RWPE2 (cell line): ENCODE results near the gene RNF208.

ENCODE experiments used
- ATAC-seq: fragments of 200-7000 bp; cut with Tn5 transposase; 3 replicates; pipeline ENCODE4 v1.9.1; 2021; ENCODE audit warnings: low read depth
- DNase-seq: peaks from one replicate; pipeline ENCODE4 v3.0.0-alpha.2; 2020; ENCODE audit warnings: low spot score
- H3K27ac ChIP-seq: fragments of 450-650 bp; 2 replicates; pipeline ENCODE4 v1.5.1; 2017; ENCODE audit warnings: mild to moderate bottlenecking; ENCODE audit not compliant: poor library complexity, severe bottlenecking
- H3K27me3 ChIP-seq: fragments of 250-450 bp; sonication (Bioruptor Pico); 2 replicates; pipeline ENCODE4 v1.5.1; 2021; ENCODE audit warnings: mild to moderate bottlenecking, moderate library complexity; ENCODE audit not compliant: insufficient read depth, poor library complexity, severe bottlenecking
- H3K36me3 ChIP-seq: fragments of 250-450 bp; sonication (Bioruptor Pico); 2 replicates; pipeline ENCODE4 v1.5.1; 2020; ENCODE audit warnings: low read depth, mild to moderate bottlenecking, moderate library complexity
- H3K4me1 ChIP-seq: fragments of 250-450 bp; sonication (Bioruptor Pico); 2 replicates; pipeline ENCODE4 v1.5.1; 2021; ENCODE audit warnings: mild to moderate bottlenecking, moderate library complexity; ENCODE audit not compliant: insufficient read depth, poor library complexity, severe bottlenecking
- H3K4me3 ChIP-seq: fragments of 250-450 bp; sonication (Bioruptor Pico); 2 replicates; pipeline ENCODE4 v1.5.1; 2021; ENCODE audit warnings: mild to moderate bottlenecking, moderate library complexity; ENCODE audit not compliant: severe bottlenecking
- H3K9me3 ChIP-seq: fragments of 250-450 bp; sonication (Bioruptor Pico); 2 replicates; pipeline ENCODE4 v1.5.1; 2021; ENCODE audit warnings: mild to moderate bottlenecking, moderate library complexity; ENCODE audit not compliant: severe bottlenecking
- TF ChIP-seq, protein P1 (sequence below): fragments of 450-650 bp; IDR thresholded peaks from one replicate; pipeline ENCODE4 v1.5.1; 2017; ENCODE audit warnings: mild to moderate bottlenecking, moderate library complexity; ENCODE audit not compliant: poor library complexity, severe bottlenecking

The RNF208 gene

DNA sequence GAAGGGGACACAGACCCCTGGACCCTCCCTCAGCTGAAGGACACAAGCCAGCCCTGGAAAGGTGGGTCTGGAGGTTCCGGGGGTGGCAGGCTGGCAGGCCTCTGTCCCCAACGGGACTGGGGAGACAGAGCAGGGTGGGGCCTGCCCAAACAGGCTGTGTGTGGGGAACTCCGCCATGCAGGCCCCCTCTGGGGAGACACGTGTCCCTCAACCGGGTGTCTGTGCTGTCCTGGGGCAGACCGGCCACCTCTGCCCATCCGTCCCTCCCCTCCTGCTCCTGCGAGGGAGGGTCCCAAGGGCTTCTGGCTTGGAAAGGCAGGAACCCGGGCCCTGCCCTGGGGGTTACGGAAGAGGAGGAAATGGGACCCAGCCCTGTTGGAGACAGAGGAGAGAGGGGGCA, 10.1 kb upstream of the RNF208 start:
- H3K4me1 ChIP-seq = peaks cover 6% of the 10 kb centered on the region
- no peak overlapping the region for H3K27ac ChIP-seq
- ATAC-seq (no peak), DNase-seq (no peak)
- TF ChIP-seq, protein P1, sequence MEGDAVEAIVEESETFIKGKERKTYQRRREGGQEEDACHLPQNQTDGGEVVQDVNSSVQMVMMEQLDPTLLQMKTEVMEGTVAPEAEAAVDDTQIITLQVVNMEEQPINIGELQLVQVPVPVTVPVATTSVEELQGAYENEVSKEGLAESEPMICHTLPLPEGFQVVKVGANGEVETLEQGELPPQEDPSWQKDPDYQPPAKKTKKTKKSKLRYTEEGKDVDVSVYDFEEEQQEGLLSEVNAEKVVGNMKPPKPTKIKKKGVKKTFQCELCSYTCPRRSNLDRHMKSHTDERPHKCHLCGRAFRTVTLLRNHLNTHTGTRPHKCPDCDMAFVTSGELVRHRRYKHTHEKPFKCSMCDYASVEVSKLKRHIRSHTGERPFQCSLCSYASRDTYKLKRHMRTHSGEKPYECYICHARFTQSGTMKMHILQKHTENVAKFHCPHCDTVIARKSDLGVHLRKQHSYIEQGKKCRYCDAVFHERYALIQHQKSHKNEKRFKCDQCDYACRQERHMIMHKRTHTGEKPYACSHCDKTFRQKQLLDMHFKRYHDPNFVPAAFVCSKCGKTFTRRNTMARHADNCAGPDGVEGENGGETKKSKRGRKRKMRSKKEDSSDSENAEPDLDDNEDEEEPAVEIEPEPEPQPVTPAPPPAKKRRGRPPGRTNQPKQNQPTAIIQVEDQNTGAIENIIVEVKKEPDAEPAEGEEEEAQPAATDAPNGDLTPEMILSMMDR = no peak
- no peaks in the 10 kb centered on the region for H3K36me3 ChIP-seq
- H3K4me3 ChIP-seq = no peak overlapping the region
- H3K27me3 ChIP-seq = peaks cover 4% of the 10 kb centered on the region
- no peaks in the 10 kb centered on the region for H3K9me3 ChIP-seq

- Histone ChIP-seq H3K27me3 (peaks cover 4% of the 10 kb centered on the region), H3K9me3 (no peaks in the 10 kb centered on the region), H3K4me3 (no peak overlapping the region), H3K27ac (no peak overlapping the region), H3K4me1 (peaks cover 9% of the 10 kb centered on the region), H3K36me3 (no peaks in the 10 kb centered on the region)
- DNase-seq (no peak), ATAC-seq (no peak)
- TF ChIP-seq, protein P1 = no peak
These were observed 9.5 kb upstream of the RNF208 start for GRCh38 chr9:137231372-137232039.

GRCh38 chr9:137230705-137231371, 8.8 kb upstream of the RNF208 start, which contains the start of gene SLC34A3:
SLC34A3 (plus strand) TSS chr9:137230901; CDS start chr9:137231703, 802 bp downstream.
- ATAC-seq = no peak
- DNase-seq = no peak
- H3K9me3 ChIP-seq = no peaks in the 10 kb centered on the region
- peaks cover 16% of the 10 kb centered on the region for H3K4me1 ChIP-seq
- H3K27me3 ChIP-seq = peaks cover 4% of the 10 kb centered on the region
- H3K4me3 ChIP-seq = no peak within 1 kb of the TSS
- H3K36me3 ChIP-seq = no peaks in the 10 kb centered on the region
- TF ChIP-seq, protein P1 = no peak
- H3K27ac ChIP-seq = no peak within 1 kb of the TSS

GRCh38 chr9:137229903-137230704, 8.1 kb upstream of the RNF208 start:
- TF ChIP-seq, protein P1 = no peak
- ATAC-seq (no peak), DNase-seq (no peak)
- H3K27ac ChIP-seq = no peak overlapping the region
- H3K9me3 ChIP-seq = no peaks in the 10 kb centered on the region
- H3K36me3 ChIP-seq = no peaks in the 10 kb centered on the region
- peaks cover 4% of the 10 kb centered on the region for H3K27me3 ChIP-seq
- H3K4me3 ChIP-seq = no peak overlapping the region
- peaks cover 23% of the 10 kb centered on the region for H3K4me1 ChIP-seq
